ENCODE measurements around the gene SPOCK1. TPM values are rescaled to one million over a fixed set of nuclear protein-coding genes. Genes with fewer than 3 reads are reported as not detected.

Gene SPOCK1
- total RNA-seq, 1 experiment from 2014 or later: 10.9 TPM

- no peak overlapping the region for H3K56ac ChIP-seq (ENCODE audit: insufficient read length, low read depth, low read length)
- H3K27ac ChIP-seq (ENCODE audit: insufficient read length, low read depth, low read length): no peak overlapping the region
- WGBS (ENCODE audit: extremely low coverage, insufficient read length, low lambda C conversion rate): no CpG with 5 or more reads among the region's 5 CpGs
- H3K9me3 Mint-ChIP-seq: no peaks in the 10 kb centered on the region
- no peak overlapping the region for H3K4me3 Mint-ChIP-seq
- no peak overlapping the region for H2BK5ac ChIP-seq (ENCODE audit: insufficient read length, low read length)
- H3K4ac ChIP-seq (ENCODE audit: low read depth, low read length): no peak overlapping the region
- no peaks in the 10 kb centered on the region for H3K79me1 ChIP-seq (ENCODE audit: insufficient read depth, low read depth, low read length, poor library complexity, severe bottlenecking)
- no peaks in the 10 kb centered on the region for H3K36me3 Mint-ChIP-seq (ENCODE audit: insufficient read depth in 1 of 3, low read depth in 3 of 3)
- H3K4me2 ChIP-seq (ENCODE audit: insufficient read depth, insufficient read length, low read length): no peak overlapping the region
- H2AFZ ChIP-seq (ENCODE audit: low read length): no peak overlapping the region
- no peak overlapping the region; a peak in 1 of 7 replicates for H3K27ac Mint-ChIP-seq
- no peak overlapping the region for H3T11ph ChIP-seq (ENCODE audit: low read length)
- H2BK15ac ChIP-seq (ENCODE audit: low read depth, low read length): no peak overlapping the region
- H3K4me1 ChIP-seq (ENCODE audit: insufficient read depth, low read length): no peaks in the 10 kb centered on the region
- DNase-seq: peak; percentile 49
- no peak overlapping the region for H2BK12ac ChIP-seq (ENCODE audit: insufficient read length, low read depth, low read length)
- H3K23ac ChIP-seq (ENCODE audit: insufficient read length, low read depth, low read length): no peak overlapping the region
- no peak overlapping the region for H3K18ac ChIP-seq (ENCODE audit: insufficient read length, low read depth, low read length)
- H2BK20ac ChIP-seq (ENCODE audit: low read depth, low read length, poor library complexity, severe bottlenecking): no peak overlapping the region
- H3K23me2 ChIP-seq (ENCODE audit: insufficient read length, low read depth, low read length, poor library complexity, severe bottlenecking): no peaks in the 10 kb centered on the region
- H2BK120ac ChIP-seq (ENCODE audit: low read depth, low read length, poor library complexity, severe bottlenecking): no peak overlapping the region
- H2AK5ac ChIP-seq (ENCODE audit: insufficient read length, low read length): no peak overlapping the region
- no peak overlapping the region for H3K9ac ChIP-seq (ENCODE audit: extremely low read depth, insufficient read length, low read length)
- no peaks in the 10 kb centered on the region; the same call in 1 of the 2 replicates for H3K27me3 Mint-ChIP-seq (ENCODE audit: low read depth)
- no peak overlapping the region for H4K8ac ChIP-seq (replicated peaks; ENCODE audit: insufficient read length, low read depth, low read length)
- H3K27me3 ChIP-seq (ENCODE audit: insufficient read depth, low read length): no peaks in the 10 kb centered on the region
- H4K91ac ChIP-seq (ENCODE audit: insufficient read length, low read depth, low read length): no peak overlapping the region
- H4K20me1 ChIP-seq (ENCODE audit: control insufficient read depth, insufficient read depth, insufficient read length): no peaks in the 10 kb centered on the region
- H3K14ac ChIP-seq (ENCODE audit: insufficient read depth, low read length): no peak overlapping the region
- no peak overlapping the region for H4K5ac ChIP-seq (ENCODE audit: insufficient read length, low read depth, low read length)
- no peaks in the 10 kb centered on the region for H3K79me2 ChIP-seq (ENCODE audit: insufficient read depth, low read length)
- peaks cover 5 to 8% of the 10 kb centered on the region in 2 experiments; a peak in 2 of 4 replicates for H3K4me1 Mint-ChIP-seq
- TF ChIP-seq, protein P1, sequence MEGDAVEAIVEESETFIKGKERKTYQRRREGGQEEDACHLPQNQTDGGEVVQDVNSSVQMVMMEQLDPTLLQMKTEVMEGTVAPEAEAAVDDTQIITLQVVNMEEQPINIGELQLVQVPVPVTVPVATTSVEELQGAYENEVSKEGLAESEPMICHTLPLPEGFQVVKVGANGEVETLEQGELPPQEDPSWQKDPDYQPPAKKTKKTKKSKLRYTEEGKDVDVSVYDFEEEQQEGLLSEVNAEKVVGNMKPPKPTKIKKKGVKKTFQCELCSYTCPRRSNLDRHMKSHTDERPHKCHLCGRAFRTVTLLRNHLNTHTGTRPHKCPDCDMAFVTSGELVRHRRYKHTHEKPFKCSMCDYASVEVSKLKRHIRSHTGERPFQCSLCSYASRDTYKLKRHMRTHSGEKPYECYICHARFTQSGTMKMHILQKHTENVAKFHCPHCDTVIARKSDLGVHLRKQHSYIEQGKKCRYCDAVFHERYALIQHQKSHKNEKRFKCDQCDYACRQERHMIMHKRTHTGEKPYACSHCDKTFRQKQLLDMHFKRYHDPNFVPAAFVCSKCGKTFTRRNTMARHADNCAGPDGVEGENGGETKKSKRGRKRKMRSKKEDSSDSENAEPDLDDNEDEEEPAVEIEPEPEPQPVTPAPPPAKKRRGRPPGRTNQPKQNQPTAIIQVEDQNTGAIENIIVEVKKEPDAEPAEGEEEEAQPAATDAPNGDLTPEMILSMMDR (conservative IDR thresholded peaks at IDR 0.05): peak; percentile 44; the same call in 2 of the 3 replicates
- H3K9me3 ChIP-seq (ENCODE audit: control insufficient read depth, low read depth, low read length): no peaks in the 10 kb centered on the region
Observed at GRCh38 chr5:137016783-137017324, 482.3 kb downstream of the SPOCK1 start.

Data from H9 (cell line).